ENCODE results near the gene SPRYD3. TPM values are rescaled to one million over a fixed set of nuclear protein-coding genes. Genes with fewer than 3 reads are reported as not detected.

SPRYD3 gene
- total RNA-seq, 4 donors from 2014 or later = 37.8 to 82.7 (median 58.9) TPM

DNA sequence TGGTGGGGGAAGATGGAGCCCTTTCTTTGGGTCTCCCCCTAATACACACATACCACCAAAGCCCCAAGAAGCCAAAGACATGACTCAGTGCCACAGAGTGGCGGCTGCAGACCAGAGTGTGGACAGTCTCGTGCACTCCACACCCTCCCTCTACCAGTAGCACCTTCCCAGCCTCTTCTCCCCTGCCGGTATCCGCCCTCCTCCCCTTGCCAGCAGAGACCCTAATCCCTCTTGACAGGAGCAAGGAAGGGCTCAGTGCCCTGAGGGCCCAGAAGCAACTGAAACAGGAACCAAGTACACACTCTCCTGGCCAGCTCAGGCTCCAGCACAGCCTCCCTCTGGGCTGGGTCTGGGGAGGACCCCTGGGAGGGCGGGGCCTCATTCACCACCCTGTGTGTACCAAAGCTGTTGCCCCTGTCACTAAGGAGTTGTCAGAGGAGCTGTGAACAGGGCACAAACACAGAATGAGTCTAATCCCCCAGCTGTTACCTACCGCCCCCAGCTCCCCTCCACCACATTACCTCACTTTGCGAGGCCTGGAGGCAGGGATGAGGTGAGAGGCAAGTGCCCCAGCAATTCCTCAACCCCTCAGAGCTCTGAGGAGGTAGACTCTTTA lies 8.2 kb downstream of the SPRYD3 start:
- no peak overlapping the region for H3K4me3 ChIP-seq (replicated peaks in 1 of 3)
- H3K27me3 ChIP-seq = no peaks in the 10 kb centered on the region
- 72 to 81% methylated on average over 6 to 7 of the region's 7 CpGs for WGBS, 2 donors
- intact Hi-C loops (cut with DNase I) = no loop called here
- H3K36me3 ChIP-seq = peaks cover 8 to 12% of the 10 kb centered on the region in 2 donors
- peak overlapping the region; percentile 63 to 72 (median 68) for H3K27ac ChIP-seq
- no peak for DNase-seq
- TF ChIP-seq POLR2A (IDR thresholded peaks at IDR 0.05) (no peak), CTCF (IDR thresholded peaks at IDR 0.05) (no peak)
- peaks cover 20 to 63% of the 10 kb centered on the region in 2 donors for H3K4me1 ChIP-seq
- H3K9me3 ChIP-seq = no peaks in the 10 kb centered on the region

DNA sequence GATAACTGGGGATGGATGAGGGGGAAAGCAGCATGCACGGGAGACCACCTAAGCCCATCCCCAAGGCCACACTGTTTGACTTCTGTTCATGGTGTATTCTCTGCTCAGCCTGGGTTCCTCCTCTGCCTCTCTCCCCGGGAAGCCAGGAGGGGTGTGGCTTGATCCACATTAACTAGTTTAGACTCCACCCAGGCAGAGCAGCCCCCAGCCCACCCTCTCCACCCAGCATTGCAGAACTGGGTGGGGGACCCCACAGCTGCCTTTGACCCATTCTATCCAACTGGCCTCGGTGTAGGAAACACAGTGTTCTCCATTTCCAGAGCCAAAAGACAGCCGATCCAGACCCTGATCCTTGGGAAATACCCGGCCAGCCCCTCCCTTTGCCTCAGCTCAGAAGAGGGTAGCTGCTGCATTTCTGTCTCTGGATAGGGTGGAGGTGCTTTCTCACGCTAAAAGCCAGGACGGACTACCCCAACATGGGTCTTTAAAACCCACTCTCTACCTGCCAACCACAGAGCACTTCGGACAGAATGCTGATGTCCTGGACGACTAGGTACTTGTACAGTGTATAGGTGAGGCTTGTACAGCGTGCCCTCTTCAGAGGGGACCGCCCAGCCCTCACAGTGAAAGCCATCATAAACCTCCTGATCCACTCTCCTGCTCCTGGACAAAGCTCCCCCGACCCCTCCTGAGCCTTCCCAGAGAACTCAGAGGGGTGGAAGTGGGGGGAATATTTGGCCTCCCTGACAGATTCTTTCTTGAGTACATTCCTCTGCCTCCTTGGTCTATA lies 9.4 kb downstream of the SPRYD3 start:
- no peak for DNase-seq
- 71 to 72% methylated on average over 12 of the region's 12 CpGs for WGBS, 2 donors
- Histone ChIP-seq H3K36me3 (peaks cover 6 to 13% of the 10 kb centered on the region in 2 donors), H3K4me3 (replicated peaks in 1 of 3) (no peak overlapping the region), H3K27me3 (no peaks in the 10 kb centered on the region), H3K27ac (peak overlapping the region in 2 of 3 donors; percentile 63 to 72), H3K9me3 (no peaks in the 10 kb centered on the region), H3K4me1 (peaks cover 20 to 75% of the 10 kb centered on the region in 2 donors)
- TF ChIP-seq POLR2A (IDR thresholded peaks at IDR 0.05) = no peak
- no peak for TF ChIP-seq CTCF (IDR thresholded peaks at IDR 0.05)
- intact Hi-C loops (cut with DNase I) = loop anchor here (10.0 kb wide), 1 partner anchor 125 kb away; no protein-coding TSS in a partner anchor

GRCh38 chr12:53068811-53069585 lies 10.2 kb downstream of the SPRYD3 start:
- Histone ChIP-seq H3K36me3 (peaks cover 6 to 7% of the 10 kb centered on the region in 2 donors), H3K4me3 (replicated peaks in 1 of 3) (no peak overlapping the region), H3K27me3 (no peaks in the 10 kb centered on the region), H3K9me3 (no peaks in the 10 kb centered on the region), H3K27ac (peak overlapping the region in 1 of 3 donors; percentile 72), H3K4me1 (peaks cover 20 to 77% of the 10 kb centered on the region in 2 donors)
- intact Hi-C loops (cut with DNase I) = loop anchor here (10.0 kb wide), 1 partner anchor 126 kb away; no protein-coding TSS in a partner anchor
- TF ChIP-seq POLR2A (IDR thresholded peaks at IDR 0.05) (no peak), CTCF (IDR thresholded peaks at IDR 0.05) (no peak)
- no peak for DNase-seq
- 74 to 81% methylated on average over 13 to 15 of the region's 15 CpGs for WGBS, 2 donors

GRCh38 chr12:53067993-53068770 lies 11.0 kb downstream of the SPRYD3 start:
- no peaks in the 10 kb centered on the region for H3K9me3 ChIP-seq
- DNase-seq = no peak
- no peaks in the 10 kb centered on the region for H3K27me3 ChIP-seq
- TF ChIP-seq CTCF (IDR thresholded peaks at IDR 0.05) = no peak
- TF ChIP-seq POLR2A (IDR thresholded peaks at IDR 0.05) = no peak
- intact Hi-C loops (cut with DNase I) = loop anchor here (10.0 kb wide), 1 partner anchor 127 kb away; no protein-coding TSS in a partner anchor
- 86 to 91% methylated on average over 13 of the region's 13 CpGs for WGBS, 2 donors
- no peak overlapping the region for H3K4me3 ChIP-seq (replicated peaks in 1 of 3)
- H3K27ac ChIP-seq = peak overlapping the region in 1 of 3 donors; percentile 72
- H3K4me1 ChIP-seq = peaks cover 17 to 77% of the 10 kb centered on the region in 2 donors
- H3K36me3 ChIP-seq = peaks cover 8 to 14% of the 10 kb centered on the region in 2 donors
